Karpas-422 (cell line): ENCODE results near the gene CDKN2AIP. TPM values are rescaled to one million over a fixed set of nuclear protein-coding genes. Genes with fewer than 3 reads are reported as not detected.
"Not testable (repeated sequence)": the region's sequence is repeated elsewhere in the genome, so short reads cannot be mapped to it uniquely, and the experiment has no call there.

Experiments
- DNase-seq: peaks from one replicate; pipeline ENCODE4 v3.0.0-alpha.2; 2015
- H2AFZ ChIP-seq: fragments of 200-600 bp; sonication (generic); 2 replicates; pipeline ENCODE4 v1.6.1; 2014; ENCODE audit warnings: antibody characterized with exemption, low read length, mixed read lengths
- H3K27ac ChIP-seq: fragments of 200-600 bp; sonication (generic); 2 replicates; pipeline ENCODE4 v1.5.1; 2014; ENCODE audit warnings: mild to moderate bottlenecking, low read length, moderate library complexity
- H3K27me3 ChIP-seq: fragments of 200-600 bp; sonication (generic); 2 replicates; pipeline ENCODE4 v1.6.1; 2014; ENCODE audit warnings: low read length, mixed read lengths
- H3K36me3 ChIP-seq: fragments of 200-600 bp; sonication (generic); 2 replicates; pipeline ENCODE4 v1.6.1; 2014; ENCODE audit warnings: low read length, mixed read lengths; ENCODE audit not compliant: insufficient read depth
- H3K4me1 ChIP-seq: fragments of 200-600 bp; sonication (generic); 2 replicates; pipeline ENCODE4 v1.6.1; 2014; ENCODE audit warnings: mild to moderate bottlenecking, low read length, mixed read lengths
- H3K4me2 ChIP-seq: fragments of 200-600 bp; sonication (generic); 2 replicates; pipeline ENCODE4 v1.6.1; 2014; ENCODE audit warnings: low read length, low read depth, mild to moderate bottlenecking; ENCODE audit not compliant: poor library complexity, severe bottlenecking
- H3K4me3 ChIP-seq: fragments of 200-600 bp; sonication (generic); 2 replicates; pipeline ENCODE4 v1.5.1; 2014; ENCODE audit warnings: mild to moderate bottlenecking, antibody characterized with exemption, low read length, mixed read lengths
- H3K79me2 ChIP-seq: fragments of 200-600 bp; sonication (generic); 2 replicates; pipeline ENCODE4 v1.6.1; 2014; ENCODE audit warnings: mild to moderate bottlenecking, low read length, mixed read lengths
- H3K9ac ChIP-seq: fragments of 200-600 bp; sonication (generic); 2 replicates; pipeline ENCODE4 v1.6.0; 2014; ENCODE audit warnings: low read length
- H3K9me2 ChIP-seq: fragments of 200-600 bp; sonication (generic), shearing (Covaris generic); replicated peaks from 2 replicates; pipeline ENCODE4 v1.6.0; 2014; ENCODE audit warnings: mild to moderate bottlenecking, low read length, moderate library complexity; ENCODE audit not compliant: insufficient read depth
- H3K9me3 ChIP-seq: fragments of 300-700, 200-600 bp; sonication (generic); 2 replicates; pipeline ENCODE4 v1.6.1; 2014; ENCODE audit warnings: low read length, mixed read lengths
- H4K20me1 ChIP-seq: fragments of 200-600 bp; sonication (generic); 2 replicates; pipeline ENCODE4 v1.6.1; 2014; ENCODE audit warnings: mild to moderate bottlenecking, antibody characterized with exemption, low read length, low read depth; ENCODE audit not compliant: insufficient read depth
- total RNA-seq: library from RNA; depleted of rRNA; stranded (reverse); fragments of >200 nt; shearing (Covaris generic); gene quantifications from 2 replicates; pipeline ENCODE4 v1.2.3, GENCODE V29; 2014; ENCODE audit warnings: low replicate concordance

The CDKN2AIP gene
- total RNA-seq, 1 experiment from 2014 or later, result 16.8 TPM

DNA sequence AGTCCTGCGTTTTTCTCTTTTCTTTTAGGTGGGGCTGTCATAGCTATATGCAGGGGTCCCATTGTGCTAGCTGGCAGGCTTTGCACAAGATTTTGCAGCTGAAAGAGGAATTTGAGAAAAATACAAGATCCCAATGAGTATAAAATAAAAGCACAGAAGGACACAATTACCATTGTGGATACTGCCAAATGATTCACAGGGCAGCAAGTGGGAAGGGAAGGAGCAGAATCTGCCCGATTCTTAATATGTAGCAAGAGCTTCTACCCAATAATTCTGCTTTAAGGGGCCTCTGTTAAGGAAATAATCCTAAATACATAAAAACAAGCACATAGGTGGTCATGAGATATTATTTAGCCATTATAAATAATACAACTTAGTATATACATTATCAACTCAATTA lies 34.5 kb downstream of the CDKN2AIP start:
- Histone ChIP-seq H3K4me2 (no peak overlapping the region), H3K27ac (no peak overlapping the region), H3K27me3 (no peaks in the 10 kb centered on the region), H3K9me3 (no peaks in the 10 kb centered on the region), H3K9ac (no peak overlapping the region), H3K9me2 (no peaks in the 10 kb centered on the region), H3K4me1 (no peaks in the 10 kb centered on the region), H3K36me3 (no peaks in the 10 kb centered on the region), H4K20me1 (no peaks in the 10 kb centered on the region), H3K4me3 (no peak overlapping the region), H2AFZ (no peak overlapping the region), H3K79me2 (no peaks in the 10 kb centered on the region)
- no peak for DNase-seq

GRCh38 chr4:183482515-183483095 lies 38.2 kb downstream of the CDKN2AIP start:
- H4K20me1 ChIP-seq, H3K36me3 ChIP-seq, H3K27ac ChIP-seq, H3K27me3 ChIP-seq, H2AFZ ChIP-seq, H3K4me1 ChIP-seq, H3K4me3 ChIP-seq, H3K79me2 ChIP-seq, DNase-seq, H3K4me2 ChIP-seq, H3K9ac ChIP-seq, H3K9me3 ChIP-seq, H3K9me2 ChIP-seq: not testable (repeated sequence)

DNA sequence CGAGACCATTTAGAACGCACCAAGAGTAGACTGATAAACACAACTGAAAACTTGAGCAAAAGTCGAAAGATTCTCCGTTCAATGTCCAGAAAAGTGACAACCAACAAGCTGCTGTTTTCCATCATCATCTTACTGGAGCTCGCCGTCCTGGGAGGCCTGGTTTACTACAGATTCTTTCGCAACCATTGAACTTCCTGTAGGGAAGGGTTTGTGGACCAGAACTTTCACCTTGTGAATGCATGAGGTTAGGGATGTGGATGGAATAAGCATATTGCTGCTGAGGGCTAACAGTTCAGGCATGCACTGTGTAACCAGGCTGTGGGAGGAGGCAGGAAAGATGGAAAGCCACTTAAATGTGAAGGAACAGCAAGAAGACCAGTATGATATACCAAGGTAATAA lies 39.6 kb downstream of the CDKN2AIP start:
- H3K9ac ChIP-seq, result no peak overlapping the region
- H3K9me2 ChIP-seq, result no peaks in the 10 kb centered on the region
- no peaks in the 10 kb centered on the region for H3K4me1 ChIP-seq
- no peaks in the 10 kb centered on the region for H3K27me3 ChIP-seq
- H3K36me3 ChIP-seq, result no peaks in the 10 kb centered on the region
- no peak overlapping the region for H3K4me2 ChIP-seq
- DNase-seq, result no peak
- no peak overlapping the region for H3K4me3 ChIP-seq
- H4K20me1 ChIP-seq, result no peaks in the 10 kb centered on the region
- no peak overlapping the region for H3K27ac ChIP-seq
- no peaks in the 10 kb centered on the region for H3K9me3 ChIP-seq
- no peak overlapping the region for H2AFZ ChIP-seq
- H3K79me2 ChIP-seq, result no peaks in the 10 kb centered on the region

- Histone ChIP-seq H3K36me3 (no peaks in the 10 kb centered on the region), H3K4me1 (no peaks in the 10 kb centered on the region), H3K9ac (no peak overlapping the region), H3K27ac (no peak overlapping the region), H3K9me3 (no peaks in the 10 kb centered on the region), H3K27me3 (no peaks in the 10 kb centered on the region), H4K20me1 (no peaks in the 10 kb centered on the region), H3K4me3 (no peak overlapping the region), H3K4me2 (no peak overlapping the region), H3K9me2 (no peaks in the 10 kb centered on the region), H2AFZ (no peak overlapping the region), H3K79me2 (no peaks in the 10 kb centered on the region)
- DNase-seq, result no peak
These were observed 41.1 kb downstream of the CDKN2AIP start for GRCh38 chr4:183485411-183486160.

- no peaks in the 10 kb centered on the region for H3K9me3 ChIP-seq
- no peak overlapping the region for H3K4me2 ChIP-seq
- H3K9ac ChIP-seq, result no peak overlapping the region
- no peak overlapping the region for H3K27ac ChIP-seq
- H3K4me3 ChIP-seq, result no peak overlapping the region
- no peak overlapping the region for H2AFZ ChIP-seq
- no peaks in the 10 kb centered on the region for H3K36me3 ChIP-seq
- H3K79me2 ChIP-seq, result no peaks in the 10 kb centered on the region
- no peaks in the 10 kb centered on the region for H3K4me1 ChIP-seq
- no peak for DNase-seq
- H3K27me3 ChIP-seq, result no peaks in the 10 kb centered on the region
- H3K9me2 ChIP-seq, result no peaks in the 10 kb centered on the region
- H4K20me1 ChIP-seq, result no peaks in the 10 kb centered on the region
These were observed 48.4 kb downstream of the CDKN2AIP start for GRCh38 chr4:183492791-183493222.

GRCh38 chr4:183493246-183493645 lies 48.8 kb downstream of the CDKN2AIP start:
- no peak overlapping the region for H3K27ac ChIP-seq
- H3K4me3 ChIP-seq, result no peak overlapping the region
- no peak overlapping the region for H3K9ac ChIP-seq
- H4K20me1 ChIP-seq, result no peaks in the 10 kb centered on the region
- no peaks in the 10 kb centered on the region for H3K36me3 ChIP-seq
- no peak for DNase-seq
- H3K4me2 ChIP-seq, result no peak overlapping the region
- H3K4me1 ChIP-seq, result no peaks in the 10 kb centered on the region
- H3K9me2 ChIP-seq, result no peaks in the 10 kb centered on the region
- H3K79me2 ChIP-seq, result no peaks in the 10 kb centered on the region
- no peak overlapping the region for H2AFZ ChIP-seq
- H3K9me3 ChIP-seq, result no peaks in the 10 kb centered on the region
- H3K27me3 ChIP-seq, result no peaks in the 10 kb centered on the region

DNA sequence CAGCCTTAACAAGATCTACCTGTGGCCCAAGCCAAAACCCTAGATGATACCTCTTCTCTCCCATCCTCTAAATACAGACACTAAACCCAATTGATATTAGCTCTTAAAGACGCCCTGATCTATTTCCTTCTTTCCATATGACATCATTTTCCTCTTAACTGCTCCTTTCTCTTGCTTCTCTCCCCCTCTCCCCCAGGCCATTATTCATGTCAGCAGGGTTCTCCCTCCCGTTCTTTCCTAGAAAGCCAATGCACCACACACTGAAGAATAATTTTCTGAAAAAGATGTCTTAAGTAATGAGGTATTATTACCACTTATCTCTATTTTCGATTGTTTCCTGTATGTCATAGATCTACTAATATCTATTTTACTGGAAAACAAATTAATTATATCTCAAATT lies 50.7 kb downstream of the CDKN2AIP start:
- DNase-seq, result no peak
- Histone ChIP-seq H3K9me2 (no peaks in the 10 kb centered on the region), H3K9me3 (no peaks in the 10 kb centered on the region), H4K20me1 (no peaks in the 10 kb centered on the region), H3K79me2 (peaks cover 6% of the 10 kb centered on the region; the same call in 1 of the 2 replicates), H3K9ac (no peak overlapping the region), H3K27ac (no peak overlapping the region), H3K36me3 (no peaks in the 10 kb centered on the region), H3K4me1 (no peaks in the 10 kb centered on the region), H3K4me2 (no peak overlapping the region), H3K27me3 (no peaks in the 10 kb centered on the region), H2AFZ (no peak overlapping the region), H3K4me3 (no peak overlapping the region)
